ENCODE data around the gene RTTN. TPM values are rescaled to one million over a fixed set of nuclear protein-coding genes. Genes with fewer than 3 reads are reported as not detected.

Gene RTTN
- total and polyA plus RNA-seq, 10 of the 15 experiments (the other 5 are each of a cell fraction or from before 2014, with no cell fraction given) = 9.4 to 36.6 (median 15.7) TPM

DNA sequence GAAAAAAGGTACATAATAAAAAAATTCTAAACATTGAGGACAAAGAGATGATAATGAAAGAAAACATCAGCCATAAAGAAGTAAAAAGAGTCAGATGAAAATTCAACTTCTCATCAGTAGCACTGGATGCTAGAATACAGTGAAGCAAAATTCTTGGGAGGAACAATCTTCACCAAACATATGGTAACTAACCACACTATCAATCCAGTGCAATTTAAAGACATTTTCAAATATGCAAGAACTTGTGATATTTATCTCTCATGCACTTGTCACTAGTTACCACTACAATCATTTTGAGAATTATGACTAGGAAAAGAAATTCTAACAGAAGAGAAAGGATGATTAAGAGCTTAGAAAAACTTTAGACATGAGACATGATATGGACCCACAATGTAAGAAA, 127.4 kb downstream of the RTTN start:
- Histone ChIP-seq H3K27me3 (replicated peaks in 1 of 2; ENCODE audit: control insufficient read depth in 2 of 2, insufficient read depth in 2 of 2, low read length in 1 of 2) (no peaks in the 10 kb centered on the region), H3K36me3 (ENCODE audit: control insufficient read depth in 2 of 2, insufficient read depth in 2 of 2, low read length in 1 of 2) (no peaks in the 10 kb centered on the region; a peak in 1 of 4 replicates), H4K20me1 (ENCODE audit: control insufficient read depth, insufficient read depth) (no peaks in the 10 kb centered on the region), H3K4me2 (ENCODE audit: control insufficient read depth, insufficient read depth) (no peak overlapping the region), H3K4me1 (ENCODE audit: control insufficient read depth, insufficient read depth, low read length) (no peaks in the 10 kb centered on the region), H3K4me3 (no peak overlapping the region), H2AFZ (ENCODE audit: control insufficient read depth, low read depth, low read length) (no peak overlapping the region), H3K79me2 (ENCODE audit: control insufficient read depth, insufficient read depth, low read length) (no peaks in the 10 kb centered on the region), H3K27ac (ENCODE audit: control insufficient read depth, insufficient read depth) (no peak overlapping the region), H3K9ac (ENCODE audit: control insufficient read depth, insufficient read depth, low read length) (no peak overlapping the region), H3K9me3 (replicated peaks; ENCODE audit: control insufficient read depth, insufficient read depth, low read length) (no peaks in the 10 kb centered on the region)
- intact Hi-C loops (cut with micrococcal nuclease; ENCODE audit: unreplicated experiment) = no loop called here
- SMC1A ChIA-PET (ENCODE audit: uncharacterized antibody, unreplicated experiment) = interaction anchor here (1.0 to 1.1 kb wide), 2 partner anchors 41 to 160 kb away, joined by 3 to 4 read pairs; no protein-coding TSS in a partner anchor
- RAD21 ChIA-PET (ENCODE audit: unreplicated experiment) = interaction anchor here (1.1 kb wide), 1 partner anchor 15 kb away, joined by 3 read pairs; no protein-coding TSS in a partner anchor
- no peak for FAIRE-seq
- CTCF ChIA-PET = interaction anchor here (0.6 to 1.7 kb wide), 4 partner anchors 9 to 693 kb away, joined by 3 to 4 read pairs (median 3); no protein-coding TSS in a partner anchor
- DNase-seq (ENCODE audit: low read depth, low spot score) = no peak
- BruUV-seq (replicated peaks) = no TSS peak
- POLR2A ChIA-PET = no interaction called here
- no peak for TF ChIP-seq ZNF274 (IDR thresholded peaks at IDR 0.05; ENCODE audit: insufficient read depth, insufficient read length)
- no peak for TF ChIP-seq IRF4 (IDR thresholded peaks at IDR 0.05; ENCODE audit: low read depth, low read length)
- no peak for TF ChIP-seq POLR2A (IDR thresholded peaks at IDR 0.05; ENCODE audit: low read depth, low read length)
- TF ChIP-seq, protein P1, sequence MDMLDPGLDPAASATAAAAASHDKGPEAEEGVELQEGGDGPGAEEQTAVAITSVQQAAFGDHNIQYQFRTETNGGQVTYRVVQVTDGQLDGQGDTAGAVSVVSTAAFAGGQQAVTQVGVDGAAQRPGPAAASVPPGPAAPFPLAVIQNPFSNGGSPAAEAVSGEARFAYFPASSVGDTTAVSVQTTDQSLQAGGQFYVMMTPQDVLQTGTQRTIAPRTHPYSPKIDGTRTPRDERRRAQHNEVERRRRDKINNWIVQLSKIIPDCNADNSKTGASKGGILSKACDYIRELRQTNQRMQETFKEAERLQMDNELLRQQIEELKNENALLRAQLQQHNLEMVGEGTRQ (IDR thresholded peaks at IDR 0.05; ENCODE audit: borderline replicate concordance, low read depth, low read length) = no peak
- no peak for TF ChIP-seq GATAD2B (conservative IDR thresholded peaks at IDR 0.05; ENCODE audit: low read depth)
- TF ChIP-seq BRCA1 (IDR thresholded peaks at IDR 0.05; ENCODE audit: low read depth, low read length) = no peak
- no peak for TF ChIP-seq IKZF1 (conservative IDR thresholded peaks at IDR 0.05)
- no peak for TF ChIP-seq PBX3 (IDR thresholded peaks at IDR 0.05; ENCODE audit: insufficient replicate concordance, low read depth, low read length)
- TF ChIP-seq SIN3A (IDR thresholded peaks at IDR 0.05; ENCODE audit: low read depth, low read length) = no peak
- TF ChIP-seq SP1 (IDR thresholded peaks at IDR 0.05; ENCODE audit: low read depth, low read length) = no peak
- TF ChIP-seq, protein P2, sequence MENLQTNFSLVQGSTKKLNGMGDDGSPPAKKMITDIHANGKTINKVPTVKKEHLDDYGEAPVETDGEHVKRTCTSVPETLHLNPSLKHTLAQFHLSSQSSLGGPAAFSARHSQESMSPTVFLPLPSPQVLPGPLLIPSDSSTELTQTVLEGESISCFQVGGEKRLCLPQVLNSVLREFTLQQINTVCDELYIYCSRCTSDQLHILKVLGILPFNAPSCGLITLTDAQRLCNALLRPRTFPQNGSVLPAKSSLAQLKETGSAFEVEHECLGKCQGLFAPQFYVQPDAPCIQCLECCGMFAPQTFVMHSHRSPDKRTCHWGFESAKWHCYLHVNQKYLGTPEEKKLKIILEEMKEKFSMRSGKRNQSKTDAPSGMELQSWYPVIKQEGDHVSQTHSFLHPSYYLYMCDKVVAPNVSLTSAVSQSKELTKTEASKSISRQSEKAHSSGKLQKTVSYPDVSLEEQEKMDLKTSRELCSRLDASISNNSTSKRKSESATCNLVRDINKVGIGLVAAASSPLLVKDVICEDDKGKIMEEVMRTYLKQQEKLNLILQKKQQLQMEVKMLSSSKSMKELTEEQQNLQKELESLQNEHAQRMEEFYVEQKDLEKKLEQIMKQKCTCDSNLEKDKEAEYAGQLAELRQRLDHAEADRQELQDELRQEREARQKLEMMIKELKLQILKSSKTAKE (IDR thresholded peaks at IDR 0.05; ENCODE audit: low read depth, poor library complexity, severe bottlenecking) = no peak
- ATAC-seq = no peak
- in situ Hi-C loops (cut with MboI) = no loop called here
